Keratinocyte (primary cell): ENCODE measurements around the gene CYTH1. TPM values are rescaled to one million over a fixed set of nuclear protein-coding genes. Genes with fewer than 3 reads are reported as not detected.
"Not testable (repeated sequence)": the region's sequence is repeated elsewhere in the genome, so short reads cannot be mapped to it uniquely, and the experiment has no call there.

Experiments used
- DNase-seq: peaks from one replicate; pipeline ENCODE4 v3.0.0-alpha.2; 2011; ENCODE audit warnings: low read depth, missing footprints, low spot score
- FAIRE-seq: peaks from 2 replicates; lab custom pipeline; 2011; peaks lifted over from hg19 to GRCh38; lab: Jason Lieb, UNC
- H2AFZ ChIP-seq: 2 replicates; pipeline ENCODE4 v1.6.0; 2012; ENCODE audit warnings: low read length, control low read depth, inconsistent platforms; ENCODE audit not compliant: control insufficient read depth
- H3K27ac ChIP-seq: 2 replicates; pipeline ENCODE4 v1.5.1; 2011; ENCODE audit warnings: low read length; ENCODE audit not compliant: control insufficient read depth, insufficient read depth
- H3K27me3 ChIP-seq: 3 replicates; pipeline ENCODE4 v1.6.0; 2011; ENCODE audit warnings: low read length; ENCODE audit not compliant: control insufficient read depth, insufficient read depth; ENCODE audit errors: extremely low read depth
- H3K36me3 ChIP-seq, 2 experiments: 2 replicates in 1 of 2; 3 replicates in 1 of 2; pipeline ENCODE4 v1.5.1; 2011; ENCODE audit warnings: low read length in 2 of 2, mild to moderate bottlenecking in 1 of 2; ENCODE audit not compliant: control insufficient read depth in 2 of 2, insufficient read depth in 2 of 2; ENCODE audit errors: extremely low read depth in 1 of 2
- H3K4me1 ChIP-seq: 3 replicates; pipeline ENCODE4 v1.5.1; 2011; ENCODE audit warnings: low read length; ENCODE audit not compliant: control insufficient read depth, insufficient read depth; ENCODE audit errors: extremely low read depth
- H3K4me2 ChIP-seq: 3 replicates; pipeline ENCODE4 v1.6.0; 2011; ENCODE audit warnings: low read depth, low read length; ENCODE audit not compliant: control insufficient read depth, insufficient read depth; ENCODE audit errors: extremely low read depth
- H3K4me3 ChIP-seq, 3 experiments: fragments of 200-600 bp in 1 of 3; sonication (generic) in 1 of 3; 2 replicates in 2 of 3; 3 replicates in 1 of 3; pipeline ENCODE4 v1.5.1; 2011 to 2016; ENCODE audit warnings: low read length in 3 of 3, mild to moderate bottlenecking in 3 of 3, control low read depth in 2 of 3, inconsistent platforms in 1 of 3, low read depth in 1 of 3, mixed read lengths in 1 of 3, mixed run types in 1 of 3, moderate library complexity in 1 of 3; ENCODE audit not compliant: control insufficient read depth in 2 of 3, insufficient read depth in 2 of 3; ENCODE audit errors: extremely low read depth in 1 of 3
- H3K79me2 ChIP-seq: 2 replicates; pipeline ENCODE4 v1.6.0; 2012; ENCODE audit warnings: low read length; ENCODE audit not compliant: control insufficient read depth, insufficient read depth
- H3K9ac ChIP-seq: 3 replicates; pipeline ENCODE4 v1.6.0; 2011; ENCODE audit warnings: low read length; ENCODE audit not compliant: control insufficient read depth, insufficient read depth; ENCODE audit errors: extremely low read depth
- H3K9me1 ChIP-seq: 3 replicates; pipeline ENCODE4 v1.6.0; 2011; ENCODE audit warnings: low read length; ENCODE audit not compliant: control insufficient read depth, insufficient read depth; ENCODE audit errors: extremely low read depth
- H3K9me3 ChIP-seq: 2 replicates; pipeline ENCODE4 v1.5.1; 2012; ENCODE audit warnings: low read depth, low read length; ENCODE audit not compliant: control insufficient read depth
- H4K20me1 ChIP-seq: 3 replicates; pipeline ENCODE4 v1.6.0; 2011; ENCODE audit warnings: low read length; ENCODE audit not compliant: control insufficient read depth, insufficient read depth; ENCODE audit errors: extremely low read depth
- EZH2 ChIP-seq: IDR thresholded peaks from one replicate; pipeline ENCODE4 v1.6.1; 2012; ENCODE audit warnings: inconsistent platforms, mild to moderate bottlenecking, low read length, moderate library complexity
- dilution Hi-C: fragments of 300-500 bp; cut with MboI; formaldehyde crosslinking; loops from one replicate; pipeline ENCODE4 v1.7.0; 2020; ENCODE audit warnings: low sequenced_read_pairs; ENCODE audit not compliant: extremely low pct_ligation_motif_present
- polyA plus RNA-seq, 5 experiments: library from polyadenylated mRNA; depleted of rRNA in 3 of 5; stranded (reverse) in 3 of 5; stranded (forward) in 1 of 5; unstranded in 1 of 5; fragments of >200 nt; gene quantifications; 1 replicate in 1 of 5; 2 replicates in 3 of 5; 3 replicates in 1 of 5; pipeline versions ENCODE4 v1.2.1 to v1.2.3, GENCODE V29; 2011 to 2012; ENCODE audit warnings: missing spikeins in 2 of 5, low read depth in 1 of 5, low replicate concordance in 1 of 5
- TF ChIP-seq, protein P1 (sequence below), 3 experiments: IDR thresholded peaks in 1 of 3; conservative IDR thresholded peaks in 1 of 3; optimal IDR thresholded peaks in 1 of 3; 2 replicates in 2 of 3; 3 replicates in 1 of 3; pipeline versions ENCODE3 to v1.5.1; 2011; ENCODE audit warnings: low read length in 3 of 3, mild to moderate bottlenecking in 3 of 3, moderate library complexity in 2 of 3, control low read depth in 1 of 3, inconsistent platforms in 1 of 3; ENCODE audit not compliant: insufficient read depth in 2 of 3; ENCODE audit errors: extremely low read depth in 1 of 3

CYTH1 gene
- polyA plus RNA-seq, 1 donor (not counting 4 experiments of a cell fraction or from before 2014, with no cell fraction given): 28.3 TPM

DNA sequence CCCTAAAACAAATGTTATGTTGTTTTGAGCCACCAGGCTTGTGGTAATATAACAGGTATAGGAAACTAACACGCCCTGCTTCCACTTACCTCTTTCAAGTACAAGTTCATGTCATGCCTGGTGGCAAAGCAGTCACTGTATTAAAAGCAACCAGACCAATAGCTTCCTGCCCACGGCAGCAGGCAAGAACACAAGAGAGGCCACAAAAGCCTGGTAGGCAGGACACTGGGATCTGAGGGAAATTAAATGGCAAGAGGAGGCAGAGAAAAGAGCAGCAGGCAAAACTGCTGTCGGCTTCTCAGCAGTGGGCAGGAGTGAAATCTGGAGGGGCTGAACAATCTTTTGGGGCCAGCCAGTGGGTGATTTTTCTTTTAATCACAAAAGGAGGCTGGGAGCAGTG, 2.2 kb downstream of the CYTH1 start:
- Histone ChIP-seq H3K4me3 (no peak overlapping the region), H3K4me2 (peak overlapping the region; percentile 49), H3K9me3 (no peaks in the 10 kb centered on the region), H3K36me3 (no peaks in the 10 kb centered on the region), H3K27me3 (no peaks in the 10 kb centered on the region), H3K9me1 (peaks cover 2% of the 10 kb centered on the region), H3K79me2 (peaks cover 49% of the 10 kb centered on the region), H2AFZ (no peak overlapping the region), H4K20me1 (no peaks in the 10 kb centered on the region), H3K9ac (peak overlapping the region; percentile 88), H3K4me1 (peaks cover 16% of the 10 kb centered on the region), H3K27ac (peak overlapping the region; percentile 50)
- DNase-seq (no peak), FAIRE-seq (no peak)
- dilution Hi-C loops: no loop called here
- TF ChIP-seq EZH2: no peak
- TF ChIP-seq, protein P1, sequence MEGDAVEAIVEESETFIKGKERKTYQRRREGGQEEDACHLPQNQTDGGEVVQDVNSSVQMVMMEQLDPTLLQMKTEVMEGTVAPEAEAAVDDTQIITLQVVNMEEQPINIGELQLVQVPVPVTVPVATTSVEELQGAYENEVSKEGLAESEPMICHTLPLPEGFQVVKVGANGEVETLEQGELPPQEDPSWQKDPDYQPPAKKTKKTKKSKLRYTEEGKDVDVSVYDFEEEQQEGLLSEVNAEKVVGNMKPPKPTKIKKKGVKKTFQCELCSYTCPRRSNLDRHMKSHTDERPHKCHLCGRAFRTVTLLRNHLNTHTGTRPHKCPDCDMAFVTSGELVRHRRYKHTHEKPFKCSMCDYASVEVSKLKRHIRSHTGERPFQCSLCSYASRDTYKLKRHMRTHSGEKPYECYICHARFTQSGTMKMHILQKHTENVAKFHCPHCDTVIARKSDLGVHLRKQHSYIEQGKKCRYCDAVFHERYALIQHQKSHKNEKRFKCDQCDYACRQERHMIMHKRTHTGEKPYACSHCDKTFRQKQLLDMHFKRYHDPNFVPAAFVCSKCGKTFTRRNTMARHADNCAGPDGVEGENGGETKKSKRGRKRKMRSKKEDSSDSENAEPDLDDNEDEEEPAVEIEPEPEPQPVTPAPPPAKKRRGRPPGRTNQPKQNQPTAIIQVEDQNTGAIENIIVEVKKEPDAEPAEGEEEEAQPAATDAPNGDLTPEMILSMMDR (optimal IDR thresholded peaks at IDR 0.05 in 1 of 3, IDR thresholded peaks at IDR 0.05 in 1 of 3, conservative IDR thresholded peaks at IDR 0.05 in 1 of 3; ENCODE audit: extremely low read depth in 1 of 3, insufficient read depth in 2 of 3, low read length in 3 of 3): no peak

DNA sequence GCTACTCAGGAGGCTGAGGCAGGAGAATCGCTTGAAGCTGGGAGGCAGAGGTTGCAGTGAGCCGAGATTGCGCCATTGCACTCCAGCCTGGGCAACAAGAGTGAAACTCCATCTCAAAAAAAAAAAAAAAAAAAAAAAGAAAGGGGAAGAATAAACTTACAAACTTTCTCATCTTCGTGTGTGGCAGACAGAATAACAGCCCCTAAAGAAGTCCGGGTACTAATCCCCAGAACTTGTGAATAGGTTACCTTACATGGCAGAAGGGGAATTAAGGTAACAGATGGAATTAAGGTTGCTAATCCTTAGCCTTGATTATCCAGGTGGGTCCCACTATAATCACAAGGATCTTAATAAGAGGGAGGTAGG, 2.8 kb downstream of the CYTH1 start:
- H3K4me3 ChIP-seq: not testable (repeated sequence)

DNA sequence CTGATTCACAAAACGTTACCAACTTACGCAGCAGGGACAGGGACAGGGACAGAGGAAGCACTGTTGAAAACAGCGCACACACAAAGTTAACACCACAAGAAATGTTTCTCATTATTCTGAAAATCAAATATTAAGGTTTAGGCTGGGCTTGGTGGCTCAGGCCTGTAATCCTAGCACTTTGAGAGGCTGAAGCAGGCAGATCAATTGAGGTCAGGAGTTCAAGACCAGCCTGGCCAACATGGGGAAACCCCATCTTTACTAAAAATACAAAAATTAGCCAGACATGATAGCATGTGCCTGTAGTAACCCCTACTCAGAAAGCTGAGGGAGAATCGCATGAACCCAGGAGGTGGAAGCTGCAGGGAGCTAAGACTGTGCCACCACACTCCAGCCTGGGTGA, 4.2 kb downstream of the CYTH1 start:
- no peak overlapping the region for H3K9ac ChIP-seq
- no peaks in the 10 kb centered on the region for H4K20me1 ChIP-seq
- no peak overlapping the region for H3K4me3 ChIP-seq
- H3K27me3 ChIP-seq: no peaks in the 10 kb centered on the region
- FAIRE-seq (no peak), DNase-seq (no peak)
- dilution Hi-C loops: no loop called here
- no peak overlapping the region for H3K4me2 ChIP-seq
- no peak overlapping the region for H3K27ac ChIP-seq
- TF ChIP-seq, protein P1 (optimal IDR thresholded peaks at IDR 0.05 in 1 of 3, IDR thresholded peaks at IDR 0.05 in 1 of 3, conservative IDR thresholded peaks at IDR 0.05 in 1 of 3; ENCODE audit: extremely low read depth in 1 of 3, insufficient read depth in 2 of 3, low read length in 3 of 3): no peak
- TF ChIP-seq EZH2: no peak
- no peaks in the 10 kb centered on the region for H3K36me3 ChIP-seq
- no peak overlapping the region for H2AFZ ChIP-seq
- peaks cover 64% of the 10 kb centered on the region for H3K79me2 ChIP-seq
- peaks cover 25% of the 10 kb centered on the region for H3K4me1 ChIP-seq
- H3K9me1 ChIP-seq: peaks cover 3% of the 10 kb centered on the region
- H3K9me3 ChIP-seq: no peaks in the 10 kb centered on the region

More for the DNA sequence above, 2.8 kb downstream of the CYTH1 start:
- FAIRE-seq, H2AFZ ChIP-seq, H3K36me3 ChIP-seq, H3K9me1 ChIP-seq, dilution Hi-C loops, H3K27ac ChIP-seq, H4K20me1 ChIP-seq, H3K4me2 ChIP-seq, DNase-seq, H3K9me3 ChIP-seq, H3K9ac ChIP-seq, H3K27me3 ChIP-seq: not testable (repeated sequence)
- Histone ChIP-seq H3K4me1 (peaks cover 22% of the 10 kb centered on the region), H3K79me2 (peaks cover 55% of the 10 kb centered on the region)
